ENCODE data around the gene HOXC10.

Gene HOXC10

GRCh38 chr12:53965281-53966084 lies 19.5 kb upstream of the HOXC10 start:
- no peak for DNase-seq (ENCODE audit: low spot score)

- DNase-seq (ENCODE audit: low spot score): no peak
Measured at GRCh38 chr12:53966085-53966384, 18.9 kb upstream of the HOXC10 start.

GRCh38 chr12:53966385-53967133 lies 18.4 kb upstream of the HOXC10 start:
- no peak for DNase-seq (ENCODE audit: low spot score)

GRCh38 chr12:53967421-53967925 lies 17.5 kb upstream of the HOXC10 start:
- no peak for DNase-seq (ENCODE audit: low spot score)

- DNase-seq (ENCODE audit: low spot score): no peak
Measured at GRCh38 chr12:53968214-53969127, 16.5 kb upstream of the HOXC10 start.

- no peak for DNase-seq (ENCODE audit: low spot score)
Measured at GRCh38 chr12:53969588-53970259, 15.2 kb upstream of the HOXC10 start.

GRCh38 chr12:53970451-53970850 lies 14.5 kb upstream of the HOXC10 start:
- no peak for DNase-seq (ENCODE audit: low spot score)

GRCh38 chr12:53971129-53971528 lies 13.8 kb upstream of the HOXC10 start:
- no peak for DNase-seq (ENCODE audit: low spot score)

- no peak for DNase-seq (ENCODE audit: low spot score)
Measured at GRCh38 chr12:53971686-53972085, 13.3 kb upstream of the HOXC10 start.

GRCh38 chr12:53972152-53972702 lies 12.7 kb upstream of the HOXC10 start:
- DNase-seq (ENCODE audit: low spot score): no peak

GRCh38 chr12:53972722-53973235 lies 12.2 kb upstream of the HOXC10 start, which contains the start of gene HOXC11:
TSS of gene HOXC11 (plus strand) at chr12:53973126. CDS start at chr12:53973242, 116 bp downstream.
- no peak for DNase-seq (ENCODE audit: low spot score)

GRCh38 chr12:53973236-53974042 lies 11.5 kb upstream of the HOXC10 start:
- DNase-seq (ENCODE audit: low spot score): no peak

- no peak for DNase-seq (ENCODE audit: low spot score)
Measured at GRCh38 chr12:53974084-53975063, 10.6 kb upstream of the HOXC10 start, which contains the start of gene HOTAIR. TSS of gene HOTAIR (minus strand) at chr12:53974954.

GRCh38 chr12:53975064-53975471 lies 9.9 kb upstream of the HOXC10 start:
- DNase-seq (ENCODE audit: low spot score): no peak

- DNase-seq (ENCODE audit: low spot score): no peak
Measured at GRCh38 chr12:53975479-53976152, 9.3 kb upstream of the HOXC10 start.

GRCh38 chr12:53976172-53976822 lies 8.6 kb upstream of the HOXC10 start:
- DNase-seq (ENCODE audit: low spot score): no peak

- DNase-seq (ENCODE audit: low spot score): no peak
Measured at GRCh38 chr12:53976823-53977595, 7.9 kb upstream of the HOXC10 start.
